ENCODE measurements around the gene ABCG1.

ABCG1 gene

DNA sequence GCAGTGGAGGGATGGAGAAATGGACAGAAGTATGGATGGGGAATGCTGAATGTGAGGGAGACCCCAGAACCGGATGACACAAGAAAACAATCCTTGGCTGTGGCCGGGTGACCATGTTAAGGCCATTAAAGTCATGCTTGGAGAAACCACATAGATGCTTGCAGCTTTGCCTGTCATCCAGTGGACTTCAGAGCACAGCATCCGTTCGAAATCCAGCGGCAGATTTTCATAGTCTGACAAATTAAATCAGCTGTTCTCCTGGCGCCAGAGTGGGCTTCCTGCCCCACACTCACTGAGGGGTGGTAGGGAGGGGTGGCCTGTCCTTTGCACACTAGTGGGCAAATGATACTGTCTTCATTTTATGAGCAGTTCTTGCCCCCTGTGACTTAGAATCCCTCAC, 35.1 kb downstream of the ABCG1 start:
- TF ChIP-seq, protein P1, sequence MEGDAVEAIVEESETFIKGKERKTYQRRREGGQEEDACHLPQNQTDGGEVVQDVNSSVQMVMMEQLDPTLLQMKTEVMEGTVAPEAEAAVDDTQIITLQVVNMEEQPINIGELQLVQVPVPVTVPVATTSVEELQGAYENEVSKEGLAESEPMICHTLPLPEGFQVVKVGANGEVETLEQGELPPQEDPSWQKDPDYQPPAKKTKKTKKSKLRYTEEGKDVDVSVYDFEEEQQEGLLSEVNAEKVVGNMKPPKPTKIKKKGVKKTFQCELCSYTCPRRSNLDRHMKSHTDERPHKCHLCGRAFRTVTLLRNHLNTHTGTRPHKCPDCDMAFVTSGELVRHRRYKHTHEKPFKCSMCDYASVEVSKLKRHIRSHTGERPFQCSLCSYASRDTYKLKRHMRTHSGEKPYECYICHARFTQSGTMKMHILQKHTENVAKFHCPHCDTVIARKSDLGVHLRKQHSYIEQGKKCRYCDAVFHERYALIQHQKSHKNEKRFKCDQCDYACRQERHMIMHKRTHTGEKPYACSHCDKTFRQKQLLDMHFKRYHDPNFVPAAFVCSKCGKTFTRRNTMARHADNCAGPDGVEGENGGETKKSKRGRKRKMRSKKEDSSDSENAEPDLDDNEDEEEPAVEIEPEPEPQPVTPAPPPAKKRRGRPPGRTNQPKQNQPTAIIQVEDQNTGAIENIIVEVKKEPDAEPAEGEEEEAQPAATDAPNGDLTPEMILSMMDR (IDR thresholded peaks at IDR 0.05; ENCODE audit: low read depth, low read length), result no peak

DNA sequence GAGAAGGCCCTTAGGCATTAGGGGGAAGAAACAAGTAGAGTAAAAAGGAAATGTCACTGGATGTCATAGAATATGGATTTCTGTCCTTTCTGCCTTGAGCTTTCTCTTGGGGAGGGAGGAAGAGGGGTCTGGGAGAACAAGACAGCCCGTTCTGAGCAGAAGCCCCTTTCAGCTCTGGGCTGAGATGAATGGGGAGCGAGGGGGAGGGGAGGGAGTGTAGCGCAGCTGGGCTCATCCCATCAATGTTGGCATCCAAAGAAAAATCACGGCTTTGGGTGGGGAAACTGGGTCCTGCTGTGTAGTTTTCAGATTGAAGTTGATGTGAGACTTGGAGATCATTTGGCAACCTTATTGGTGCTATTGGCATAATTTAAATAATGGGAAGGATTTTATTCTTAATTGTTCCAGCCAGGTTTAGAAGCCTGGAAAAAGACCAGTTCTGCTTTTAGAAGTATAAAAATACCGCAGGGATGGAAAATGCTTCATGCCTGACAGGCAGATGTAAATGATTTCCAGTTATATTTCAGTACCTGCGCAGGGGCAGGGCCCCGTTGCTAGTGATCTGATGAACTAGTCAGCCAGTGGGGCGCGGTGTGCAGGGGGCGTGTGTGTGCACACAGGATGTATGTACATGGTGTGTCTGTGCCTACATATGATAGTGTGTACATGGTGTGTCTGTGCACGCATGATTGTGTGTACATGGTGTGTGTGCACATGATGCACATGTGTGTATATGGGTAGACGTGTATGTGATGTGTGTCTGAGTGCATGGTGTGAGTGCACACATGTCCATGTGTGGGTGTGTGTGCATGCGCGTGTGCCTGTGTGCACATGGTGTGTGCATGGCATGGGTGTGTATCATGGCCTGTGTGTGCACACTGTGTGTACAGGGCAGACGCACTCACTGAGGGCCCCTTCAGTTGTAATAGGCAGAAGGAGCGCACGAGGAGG, 36.0 kb downstream of the ABCG1 start:
- TF ChIP-seq, protein P1 (IDR thresholded peaks at IDR 0.05; ENCODE audit: low read depth, low read length), result no peak
- no peak overlapping the region for H3K4me3 ChIP-seq (ENCODE audit: low read depth, low read length)

More for the DNA sequence above, 35.1 kb downstream of the ABCG1 start:
- no peak overlapping the region for H3K4me3 ChIP-seq (ENCODE audit: low read depth, low read length)

DNA sequence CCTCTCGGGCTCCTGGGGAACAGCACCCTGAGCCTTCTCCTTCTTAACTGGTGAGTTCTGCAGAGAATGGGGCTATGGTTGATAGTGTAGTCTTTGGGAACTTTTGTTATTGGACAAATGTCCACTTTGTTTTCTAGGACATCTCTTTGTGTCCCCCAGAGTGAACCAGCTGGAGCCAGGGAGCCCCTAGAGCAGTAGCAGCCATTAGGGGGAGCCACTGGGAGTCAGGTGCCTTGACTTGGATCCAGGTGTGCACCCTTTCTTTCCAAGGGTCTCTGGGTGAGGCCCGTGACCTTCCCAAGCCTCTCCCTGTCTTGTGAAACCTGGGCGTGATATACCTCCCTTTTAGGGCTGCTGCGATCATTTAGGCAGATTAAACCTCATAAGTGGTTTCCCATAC, 36.9 kb downstream of the ABCG1 start:
- TF ChIP-seq, protein P1 (IDR thresholded peaks at IDR 0.05; ENCODE audit: low read depth, low read length), result no peak
- H3K4me3 ChIP-seq (ENCODE audit: low read depth, low read length), result no peak overlapping the region

DNA sequence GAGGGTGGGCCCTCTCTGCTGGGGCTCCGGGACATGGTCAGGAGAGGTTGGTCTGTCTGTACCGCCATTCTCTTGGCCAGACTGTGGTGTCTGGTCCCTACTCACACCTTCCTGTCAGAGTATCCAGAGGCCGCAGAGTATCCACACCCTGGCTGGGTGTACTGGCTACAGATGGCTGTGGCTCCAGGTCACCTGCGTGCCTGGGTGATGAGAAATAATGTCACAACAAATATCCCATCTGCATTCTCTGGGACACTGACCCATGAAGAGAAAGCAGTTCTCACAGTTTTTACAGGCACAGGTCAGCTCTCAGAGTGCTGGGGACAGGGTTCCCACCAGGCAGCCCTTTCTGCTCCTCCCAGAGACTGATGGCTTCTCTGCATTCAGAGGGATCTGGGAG, 37.4 kb downstream of the ABCG1 start:
- TF ChIP-seq, protein P1 (IDR thresholded peaks at IDR 0.05; ENCODE audit: low read depth, low read length), result no peak

DNA sequence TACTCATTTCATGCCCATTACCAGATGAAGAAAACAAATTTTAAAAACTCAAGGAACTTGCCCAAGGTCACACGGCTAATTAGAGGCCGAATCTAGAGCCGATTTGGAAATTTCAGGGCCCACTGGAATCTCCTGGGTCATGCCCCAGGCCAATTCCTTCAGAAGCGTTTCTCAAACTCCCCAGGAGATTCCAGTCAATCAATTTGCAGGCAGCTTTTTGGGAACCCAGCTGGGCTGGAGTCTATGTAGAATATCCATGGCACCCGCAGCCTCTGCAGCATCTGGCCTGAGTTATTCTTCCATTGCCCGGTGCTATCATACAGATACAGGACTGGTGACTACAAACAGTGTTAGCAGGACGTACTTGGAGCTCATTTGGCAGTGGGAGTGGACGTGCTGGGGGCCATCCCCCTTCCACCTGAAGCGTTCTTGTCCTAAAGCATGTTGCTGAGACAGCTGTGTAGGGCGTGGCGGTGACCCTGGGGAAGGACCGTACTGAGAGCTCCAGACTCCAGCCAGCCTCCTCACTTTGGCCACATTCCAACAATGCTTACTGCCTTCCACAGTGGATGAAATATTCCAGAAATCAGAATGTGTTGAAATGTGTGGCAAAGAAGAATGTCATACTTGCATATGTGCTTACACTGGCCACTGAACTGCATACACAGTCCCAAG, 38.3 kb downstream of the ABCG1 start:
- TF ChIP-seq, protein P1 (IDR thresholded peaks at IDR 0.05; ENCODE audit: low read depth, low read length), result no peak

More for the DNA sequence above, 37.4 kb downstream of the ABCG1 start:
- H3K4me3 ChIP-seq (ENCODE audit: low read depth, low read length), result no peak overlapping the region

DNA sequence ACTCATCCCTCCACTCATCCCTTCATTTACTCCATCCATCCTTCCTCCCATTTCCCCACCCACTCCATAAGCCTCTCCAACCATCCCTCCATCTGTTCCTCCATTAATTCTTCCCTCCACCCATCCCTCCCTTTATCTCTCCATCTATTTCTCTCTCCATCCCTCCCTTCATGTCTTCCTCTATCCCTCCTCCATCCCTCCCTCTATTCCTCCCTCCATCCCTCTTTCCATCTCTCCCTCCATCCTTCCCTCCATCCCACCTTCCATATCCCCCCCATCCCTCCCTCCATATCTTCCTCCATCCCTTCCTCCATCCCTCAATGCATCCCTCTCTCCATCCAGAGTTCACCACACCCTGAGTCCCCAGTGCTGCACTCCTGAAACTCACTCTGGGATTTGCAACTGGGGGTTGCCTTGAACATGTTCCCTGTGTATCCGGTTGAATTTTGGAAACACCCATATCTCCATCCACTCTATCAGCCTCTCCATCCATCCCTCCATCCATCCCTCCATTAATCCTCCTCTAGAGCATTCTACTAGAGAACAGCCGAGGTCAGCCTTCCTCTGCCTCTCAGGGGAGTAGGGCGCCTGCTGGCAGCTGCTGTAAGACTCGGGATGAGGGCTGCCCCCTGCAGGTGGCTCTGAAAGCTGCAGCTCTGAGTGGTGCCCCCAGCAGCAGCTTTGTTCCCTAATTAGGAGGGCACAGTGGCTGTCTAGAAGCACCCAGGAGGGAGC, 39.4 kb downstream of the ABCG1 start:
- TF ChIP-seq, protein P1 (IDR thresholded peaks at IDR 0.05; ENCODE audit: low read depth, low read length), result peak; percentile 69
- H3K4me3 ChIP-seq (ENCODE audit: low read depth, low read length), result no peak overlapping the region

More for the DNA sequence above, 38.3 kb downstream of the ABCG1 start:
- H3K4me3 ChIP-seq (ENCODE audit: low read depth, low read length), result no peak overlapping the region
